HUES64 (cell line): ENCODE results near the gene ZNF408.
A peak's percentile ranks its signal among the peaks of the same experiment; 100 is the strongest.
"Not testable (repeated sequence)": the region's sequence is repeated elsewhere in the genome, so short reads cannot be mapped to it uniquely, and the experiment has no call there.

Source experiments
- H3K27ac ChIP-seq: 2 replicates; pipeline ENCODE4 v1.7.0; 2013; ENCODE audit warnings: low read depth, low read length, inconsistent platforms
- H3K27me3 ChIP-seq: 2 replicates; pipeline ENCODE4 v1.6.1; 2013; ENCODE audit warnings: mild to moderate bottlenecking, low read length; ENCODE audit not compliant: insufficient read depth
- H3K36me3 ChIP-seq: 2 replicates; pipeline ENCODE4 v1.6.1; 2013; ENCODE audit warnings: mild to moderate bottlenecking, low read length; ENCODE audit not compliant: insufficient read depth
- H3K4me1 ChIP-seq: 2 replicates; pipeline ENCODE4 v1.6.1; 2013; ENCODE audit warnings: mild to moderate bottlenecking, low read length, moderate library complexity; ENCODE audit not compliant: insufficient read depth
- H3K4me3 ChIP-seq: 2 replicates; pipeline ENCODE4 v1.5.1; 2013; ENCODE audit warnings: mild to moderate bottlenecking, low read length, moderate library complexity
- H3K9ac ChIP-seq: 2 replicates; pipeline ENCODE4 v1.6.1; 2013; ENCODE audit warnings: mild to moderate bottlenecking, low read depth, low read length
- H3K9me3 ChIP-seq: 2 replicates; pipeline ENCODE4 v1.6.1; 2013; ENCODE audit warnings: low read depth, low read length; ENCODE audit not compliant: insufficient read depth
- WGBS: fragments of 150-250, 120-280 bp; methylation state at CpG from one replicate; pipeline ENCODE4 v1.1.7; 2013; ENCODE audit warnings: missing lambda C conversion rate; 5-methylcytosine and 5-hydroxymethylcytosine counted together

ZNF408 gene

DNA sequence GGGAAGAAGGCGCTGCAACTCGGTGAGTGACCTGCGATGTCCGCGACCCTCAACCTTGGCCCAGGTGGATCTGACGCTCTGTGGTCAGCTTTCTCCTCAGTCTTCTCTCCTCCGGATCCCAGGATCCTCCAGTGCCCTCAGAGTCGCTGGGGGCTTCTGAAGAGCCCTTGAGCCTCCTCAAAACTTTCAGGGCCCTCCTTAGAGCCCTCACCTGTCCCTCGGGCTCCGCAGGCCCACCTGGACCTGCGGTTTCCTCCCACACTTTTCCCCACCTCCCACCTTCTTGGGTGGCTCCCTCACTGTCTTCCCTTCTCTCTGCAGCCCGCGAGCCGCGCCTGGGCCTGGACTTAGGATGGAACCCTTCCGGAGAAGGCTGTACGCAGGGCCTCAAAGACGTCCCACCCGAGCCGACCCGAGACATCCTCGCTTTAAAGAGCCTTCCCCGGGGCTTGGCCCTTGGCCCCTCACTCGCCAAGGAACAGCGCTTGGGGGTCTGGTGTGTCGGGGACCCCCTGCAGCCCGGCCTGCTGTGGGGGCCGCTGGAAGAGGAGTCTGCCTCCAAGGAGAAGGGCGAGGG lies 335 bp downstream of the ZNF408 start:
- Histone ChIP-seq H3K27me3 (no peaks in the 10 kb centered on the region), H3K9ac (peak overlapping the region; percentile 95), H3K4me1 (peaks cover 5% of the 10 kb centered on the region; the same call in 1 of the 2 replicates), H3K27ac (peak overlapping the region; percentile 95), H3K4me3 (peak overlapping the region; percentile 73), H3K9me3 (no peaks in the 10 kb centered on the region), H3K36me3 (peaks cover 42% of the 10 kb centered on the region)
- WGBS: under 1% methylated on average over 29 of the region's 29 CpGs

DNA sequence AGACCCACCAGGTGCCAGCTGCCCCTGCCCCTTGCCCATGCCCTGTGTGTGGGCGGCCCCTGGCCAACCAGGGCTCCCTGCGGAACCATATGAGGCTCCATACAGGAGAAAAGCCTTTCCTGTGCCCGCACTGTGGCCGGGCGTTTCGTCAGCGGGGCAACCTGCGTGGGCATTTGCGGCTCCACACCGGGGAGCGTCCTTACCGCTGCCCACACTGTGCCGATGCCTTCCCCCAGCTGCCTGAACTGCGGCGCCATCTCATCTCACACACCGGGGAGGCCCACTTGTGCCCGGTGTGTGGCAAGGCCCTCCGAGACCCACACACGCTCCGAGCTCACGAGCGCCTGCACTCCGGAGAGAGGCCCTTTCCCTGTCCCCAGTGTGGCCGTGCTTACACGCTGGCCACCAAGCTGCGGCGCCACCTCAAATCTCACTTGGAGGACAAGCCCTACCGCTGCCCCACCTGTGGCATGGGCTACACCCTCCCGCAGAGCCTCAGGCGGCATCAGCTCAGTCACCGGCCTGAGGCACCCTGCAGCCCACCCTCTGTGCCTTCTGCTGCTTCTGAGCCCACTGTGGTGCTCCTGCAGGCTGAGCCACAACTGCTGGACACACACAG lies 4.3 kb downstream of the ZNF408 start:
- H3K9me3 ChIP-seq: no peaks in the 10 kb centered on the region
- peaks cover 5% of the 10 kb centered on the region; the same call in 1 of the 2 replicates for H3K4me1 ChIP-seq
- H3K27me3 ChIP-seq: no peaks in the 10 kb centered on the region
- peaks cover 55% of the 10 kb centered on the region for H3K36me3 ChIP-seq
- H3K9ac ChIP-seq: no peak overlapping the region
- H3K4me3 ChIP-seq: no peak overlapping the region
- no peak overlapping the region for H3K27ac ChIP-seq
- 95% methylated on average over 31 of the region's 31 CpGs for WGBS

DNA sequence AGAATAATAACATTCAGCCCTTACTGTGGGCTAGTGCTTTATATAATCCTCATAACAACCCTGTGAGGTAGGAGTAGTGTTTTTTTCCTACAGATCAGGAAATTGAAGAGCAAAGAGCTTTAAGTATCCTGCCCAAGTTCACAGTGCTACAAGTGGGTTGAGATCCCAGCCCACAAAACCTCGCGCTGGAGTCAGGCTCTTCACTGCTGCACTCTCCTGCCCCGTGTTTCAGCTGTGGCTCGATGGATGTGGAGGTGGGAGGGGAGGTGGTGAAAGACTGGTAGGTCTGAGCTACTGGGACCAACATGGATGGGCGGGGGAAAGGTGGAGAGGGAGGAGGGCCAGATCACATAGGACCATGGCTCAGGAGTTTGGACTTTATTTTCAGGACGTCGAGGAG lies 6.1 kb downstream of the ZNF408 start:
- Histone ChIP-seq H3K27ac (no peak overlapping the region), H3K36me3 (peaks cover 54% of the 10 kb centered on the region), H3K4me3 (no peak overlapping the region), H3K9me3 (no peaks in the 10 kb centered on the region), H3K27me3 (no peaks in the 10 kb centered on the region), H3K4me1 (peaks cover under 1% of the 10 kb centered on the region; the same call in 1 of the 2 replicates), H3K9ac (no peak overlapping the region)
- WGBS: 93% methylated on average over 7 of the region's 7 CpGs

DNA sequence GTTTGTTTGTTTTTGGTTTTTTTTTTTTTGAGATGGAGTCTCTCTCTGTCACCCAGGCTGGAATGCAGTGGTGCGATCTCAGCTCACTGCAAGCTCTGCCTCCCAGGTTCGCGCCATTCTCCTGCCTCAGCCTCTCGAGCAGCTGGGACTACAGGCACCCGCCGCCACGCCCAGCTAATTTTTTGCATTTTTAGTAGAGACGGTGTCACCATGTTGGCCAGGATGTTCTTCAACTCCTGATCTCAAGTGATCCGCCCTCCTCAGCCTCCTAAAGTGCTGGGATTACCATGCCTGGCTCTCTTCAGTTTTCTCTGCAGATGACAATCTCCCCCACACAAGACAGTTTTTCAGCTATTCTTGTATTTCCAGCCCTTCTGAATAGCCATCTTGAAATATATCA lies 8.5 kb downstream of the ZNF408 start:
- 93% methylated on average over 9 of the region's 9 CpGs for WGBS

DNA sequence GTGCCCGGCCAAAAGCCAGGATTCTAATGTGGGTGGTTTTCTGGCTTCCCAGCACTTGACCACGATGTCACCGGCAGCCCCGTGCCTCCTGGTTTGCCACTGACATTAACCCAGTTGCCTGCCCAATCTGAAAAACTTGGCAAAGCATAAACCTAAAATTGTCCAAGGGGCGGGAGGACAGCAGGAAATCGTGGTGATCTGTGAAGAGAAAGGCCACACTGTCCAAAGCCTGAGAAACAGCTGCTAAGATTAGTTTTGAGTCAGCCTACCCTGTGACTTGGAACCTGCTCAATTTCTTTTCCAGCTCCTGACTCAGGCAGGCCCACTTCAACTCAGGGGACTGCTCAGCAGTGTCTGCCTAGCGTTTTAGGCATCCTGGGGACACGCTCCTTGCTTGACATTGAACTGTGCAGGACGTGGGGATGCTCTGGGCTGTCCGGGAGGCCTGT lies 10.0 kb downstream of the ZNF408 start:
- peaks cover 16% of the 10 kb centered on the region for H3K36me3 ChIP-seq
- no peak overlapping the region for H3K27ac ChIP-seq
- H3K4me1 ChIP-seq: no peaks in the 10 kb centered on the region
- WGBS: 95% methylated on average over 10 of the region's 10 CpGs
- H3K4me3 ChIP-seq: no peak overlapping the region
- no peaks in the 10 kb centered on the region for H3K27me3 ChIP-seq
- H3K9ac ChIP-seq: no peak overlapping the region
- H3K9me3 ChIP-seq: no peaks in the 10 kb centered on the region

More for the DNA sequence above, 8.5 kb downstream of the ZNF408 start:
- not testable (repeated sequence) for H3K4me3 ChIP-seq, H3K9ac ChIP-seq, H3K9me3 ChIP-seq, H3K27me3 ChIP-seq, H3K4me1 ChIP-seq, H3K27ac ChIP-seq
- peaks cover 31% of the 10 kb centered on the region for H3K36me3 ChIP-seq

DNA sequence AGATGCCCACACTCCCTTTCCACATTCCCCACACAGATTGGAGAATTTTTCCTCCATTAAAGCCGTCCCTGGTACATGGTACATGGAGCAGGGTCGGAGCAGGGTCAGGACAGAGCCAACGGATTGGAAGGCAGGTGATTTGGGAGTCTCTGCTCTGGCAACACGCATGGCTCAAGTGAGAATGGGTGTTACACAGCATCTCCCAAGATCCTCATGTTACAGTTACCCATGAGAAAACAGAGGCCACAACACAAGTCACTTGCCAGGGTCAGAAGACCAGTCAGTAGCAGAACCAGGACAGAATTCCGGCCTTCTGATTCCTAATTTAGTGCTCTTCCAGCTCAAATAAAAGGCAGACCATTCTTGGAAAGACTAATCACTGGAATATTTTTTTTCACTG lies 10.5 kb downstream of the ZNF408 start:
- no peaks in the 10 kb centered on the region for H3K27me3 ChIP-seq
- H3K27ac ChIP-seq: no peak overlapping the region
- WGBS: 93% methylated on average over 5 of the region's 5 CpGs
- H3K9ac ChIP-seq: no peak overlapping the region
- H3K9me3 ChIP-seq: no peaks in the 10 kb centered on the region
- peaks cover 11% of the 10 kb centered on the region; the same call in 1 of the 2 replicates for H3K36me3 ChIP-seq
- H3K4me3 ChIP-seq: no peak overlapping the region
- no peaks in the 10 kb centered on the region for H3K4me1 ChIP-seq

DNA sequence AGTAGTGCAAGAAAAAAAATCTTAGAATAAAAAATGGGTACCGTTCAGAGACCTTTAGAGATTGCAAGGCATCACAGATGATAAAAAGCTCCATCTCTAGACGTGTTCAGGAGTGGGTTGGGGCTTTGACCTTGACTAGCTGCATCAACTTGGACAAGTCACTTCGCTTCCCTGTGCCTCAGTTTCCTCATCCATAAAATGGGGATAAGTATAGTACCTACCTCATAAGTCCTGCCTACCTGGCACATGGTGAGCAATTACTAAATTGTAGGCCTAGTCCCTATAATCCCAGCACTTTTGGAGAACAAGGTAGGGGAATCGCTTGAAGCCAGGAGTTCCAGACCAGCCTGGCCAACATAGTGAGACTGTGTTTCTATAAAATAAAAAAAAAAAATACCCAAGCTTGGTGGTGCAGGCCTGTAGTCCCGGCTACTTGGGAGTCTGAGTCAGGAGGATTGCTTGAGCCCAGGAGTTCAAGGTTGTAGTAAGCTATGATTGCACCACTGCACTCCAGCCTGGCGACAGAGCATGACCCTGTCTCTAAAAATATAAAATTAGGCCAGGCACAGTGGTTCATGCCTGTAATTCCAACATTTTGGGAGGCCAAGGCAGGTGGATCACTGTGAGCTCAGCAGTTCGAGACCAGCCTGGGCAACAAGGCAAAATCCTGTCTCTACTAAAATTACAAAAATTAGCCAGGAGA lies 12.2 kb downstream of the ZNF408 start:
- no peak overlapping the region for H3K4me3 ChIP-seq
- WGBS: 96% methylated on average over 7 of the region's 7 CpGs
- no peak overlapping the region for H3K27ac ChIP-seq
- H3K4me1 ChIP-seq: no peaks in the 10 kb centered on the region
- H3K27me3 ChIP-seq: no peaks in the 10 kb centered on the region
- no peaks in the 10 kb centered on the region for H3K9me3 ChIP-seq
- H3K36me3 ChIP-seq: no peaks in the 10 kb centered on the region
- H3K9ac ChIP-seq: no peak overlapping the region

DNA sequence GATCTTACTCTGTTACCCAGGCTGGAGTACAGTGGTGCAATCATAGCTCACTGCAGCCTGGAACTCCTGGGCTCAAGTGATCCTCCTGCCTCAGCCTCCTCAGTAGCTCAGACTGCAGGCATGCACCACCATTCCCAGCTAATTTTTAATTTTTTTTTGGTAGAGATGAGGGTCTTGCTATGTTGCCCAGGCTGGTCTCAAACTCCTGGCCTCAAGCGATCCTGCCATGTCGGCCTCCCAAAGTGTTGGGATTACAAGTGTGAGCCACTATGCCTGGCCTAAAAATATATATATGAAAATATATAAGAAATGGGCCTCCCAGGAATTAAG lies 17.0 kb downstream of the ZNF408 start:
- H3K9me3 ChIP-seq, H3K27ac ChIP-seq, H3K27me3 ChIP-seq, H3K4me1 ChIP-seq, H3K9ac ChIP-seq, H3K4me3 ChIP-seq, H3K36me3 ChIP-seq: not testable (repeated sequence)
- 95% methylated on average over 2 of the region's 2 CpGs for WGBS

DNA sequence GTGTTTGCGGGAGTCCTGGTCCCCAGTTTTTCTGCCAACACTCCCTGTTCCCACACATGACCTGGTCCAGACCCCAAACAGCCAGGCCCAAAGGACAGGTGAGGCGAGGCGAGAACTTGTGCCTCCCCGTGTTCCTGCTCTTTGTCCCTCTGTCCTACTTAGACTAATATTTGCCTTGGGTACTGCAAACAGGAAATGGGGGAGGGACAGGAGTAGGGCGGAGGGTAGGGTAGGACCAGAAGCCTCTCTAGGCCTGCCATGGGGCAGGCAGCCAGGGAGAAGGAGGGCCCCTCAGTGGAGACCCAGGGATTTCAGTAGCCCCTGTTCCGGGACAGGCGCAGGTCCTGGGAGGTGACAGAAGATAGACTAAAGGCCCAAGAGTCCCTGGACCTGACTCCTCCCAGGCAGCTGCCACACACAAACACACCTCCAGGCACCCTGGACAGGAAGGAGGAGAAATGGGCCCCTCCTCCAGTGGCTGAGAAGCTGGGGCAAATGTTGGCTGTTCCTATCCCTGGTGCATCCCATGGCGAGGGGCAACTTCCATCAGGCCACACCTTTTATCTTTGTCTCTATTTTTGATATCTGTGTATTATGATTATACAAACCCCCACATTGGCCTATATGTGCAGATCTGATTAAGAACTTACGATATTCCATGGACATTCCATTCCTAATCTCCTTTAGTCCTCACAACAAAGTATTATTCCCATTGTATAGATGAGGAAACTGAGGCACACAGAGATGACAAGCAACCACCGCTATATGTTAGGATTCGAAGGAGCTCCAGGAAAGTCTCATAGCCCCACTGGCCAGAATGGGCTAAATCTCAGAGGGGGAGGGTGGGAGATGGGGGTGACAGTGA lies 17.6 kb downstream of the ZNF408 start:
- H3K27me3 ChIP-seq: no peaks in the 10 kb centered on the region
- H3K27ac ChIP-seq: no peak overlapping the region
- no peak overlapping the region for H3K4me3 ChIP-seq
- no peaks in the 10 kb centered on the region for H3K4me1 ChIP-seq
- no peaks in the 10 kb centered on the region for H3K9me3 ChIP-seq
- no peak overlapping the region for H3K9ac ChIP-seq
- 90% methylated on average over 10 of the region's 11 CpGs for WGBS
- no peaks in the 10 kb centered on the region for H3K36me3 ChIP-seq

DNA sequence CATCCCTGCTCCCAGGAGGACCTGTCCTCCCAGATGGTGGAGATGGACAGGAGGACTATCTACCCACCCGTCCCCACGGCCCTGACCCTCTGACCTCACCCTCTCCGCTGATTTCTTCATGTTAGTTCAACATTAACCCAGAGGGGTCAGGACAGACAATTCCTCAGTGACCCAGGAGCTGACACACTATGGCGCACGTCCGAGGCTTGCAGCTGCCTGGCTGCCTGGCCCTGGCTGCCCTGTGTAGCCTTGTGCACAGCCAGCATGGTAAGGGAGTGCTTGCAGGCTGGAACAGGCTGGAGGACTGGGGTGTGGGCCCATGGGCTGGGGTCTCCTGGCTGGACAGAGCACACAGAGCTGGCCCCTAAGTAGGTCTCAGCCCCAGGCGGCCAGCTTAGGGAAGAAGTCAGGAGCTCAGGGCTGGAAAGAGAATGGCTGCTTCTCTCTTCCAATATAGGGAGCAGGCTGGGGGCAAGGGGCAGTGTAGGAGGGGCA lies 18.3 kb downstream of the ZNF408 start, which contains the start of gene F2:
Gene F2, plus strand, starts transcription at position 166 of the 495 bp plus-strand sequence. Its CDS starts 23 bp downstream, at position 189.
- H3K4me1 ChIP-seq: no peaks in the 10 kb centered on the region
- no peak within 1 kb of the TSS for H3K4me3 ChIP-seq
- H3K9me3 ChIP-seq: no peaks in the 10 kb centered on the region
- no peaks in the 10 kb centered on the region for H3K27me3 ChIP-seq
- H3K36me3 ChIP-seq: no peaks in the 10 kb centered on the region
- no peak within 1 kb of the TSS for H3K27ac ChIP-seq
- WGBS: 88% methylated on average over 7 of the region's 7 CpGs
- no peak within 1 kb of the TSS for H3K9ac ChIP-seq
